Panc1 (cell line): Measurements from ENCODE around the gene ASIC1. TPM values are rescaled to one million over a fixed set of nuclear protein-coding genes. Genes with fewer than 3 reads are reported as not detected.

ENCODE experiments used
- ATAC-seq: fragments of 200-7000 bp; cut with Tn5 transposase; 2 replicates; pipeline ENCODE4 v1.9.1; 2020; ENCODE audit warnings: mild to moderate bottlenecking, moderate library complexity
- BruUV-seq: library from RNA; stranded (reverse); fragments of 400-500 nt; replicated peaks from 2 replicates; lab custom pipeline; 2021; lab: Mats Ljungman, UMichigan
- CTCF ChIA-PET: fragments of 300-600 bp; sonication (Branson Sonifier 250); formaldehyde crosslinking; loops from one replicate; lab custom pipeline; 2022; ENCODE audit warnings: antibody characterized with exemption; lab: Charles Lee
- POLR2A ChIA-PET: fragments of 300-600 bp; sonication (Branson Sonifier 250); formaldehyde crosslinking; loops from one replicate; lab custom pipeline; 2022; ENCODE audit warnings: antibody characterized with exemption; lab: Charles Lee
- DNase-seq: peaks from one replicate; pipeline ENCODE4 v3.0.0-alpha.2; 2010; ENCODE audit warnings: low read depth, low spot score
- H3K27ac ChIP-seq: 2 replicates; pipeline ENCODE4 v1.5.1; 2011; ENCODE audit warnings: mild to moderate bottlenecking, low read length, inconsistent platforms
- H3K27me3 ChIP-seq: fragments of 200-500 bp; sonication (Bioruptor generic); 2 replicates; pipeline ENCODE4 v1.6.0; 2014; ENCODE audit warnings: low read length, inconsistent platforms; ENCODE audit not compliant: control insufficient read depth, insufficient read depth
- H3K36me3 ChIP-seq: fragments of 200-500 bp; sonication (Bioruptor generic); 2 replicates; pipeline ENCODE4 v1.5.1; 2014; ENCODE audit warnings: inconsistent platforms, mild to moderate bottlenecking, low read length, moderate library complexity; ENCODE audit not compliant: control insufficient read depth, insufficient read depth
- H3K4me1 ChIP-seq: 2 replicates; pipeline ENCODE4 v1.5.1; 2011; ENCODE audit warnings: inconsistent platforms, mild to moderate bottlenecking, low read length, moderate library complexity; ENCODE audit not compliant: control insufficient read depth, insufficient read depth
- H3K4me3 ChIP-seq, 2 experiments: 2 replicates each; pipeline ENCODE4 v1.5.1; 2011 to 2012; ENCODE audit warnings: low read depth in 2 of 2, low read length in 2 of 2, mild to moderate bottlenecking in 2 of 2, inconsistent platforms in 1 of 2, moderate library complexity in 1 of 2
- H3K9me3 ChIP-seq: fragments of 200-500 bp; sonication (Bioruptor generic); 2 replicates; pipeline ENCODE4 v1.5.1; 2014; ENCODE audit warnings: low read depth, mild to moderate bottlenecking, inconsistent platforms, low read length, moderate library complexity; ENCODE audit not compliant: control insufficient read depth, insufficient read depth
- POLR2AphosphoS5 ChIP-seq: IDR thresholded peaks from 2 replicates; pipeline ENCODE4 v1.6.1; 2012; ENCODE audit warnings: mild to moderate bottlenecking, low read depth, low read length, moderate library complexity
- SIN3A ChIP-seq: IDR thresholded peaks from 2 replicates; pipeline ENCODE4 v1.6.1; 2012; ENCODE audit warnings: low read depth, mild to moderate bottlenecking, low read length, moderate library complexity, borderline replicate concordance; ENCODE audit not compliant: insufficient read depth
- TCF7L2 ChIP-seq: IDR thresholded peaks from 2 replicates; pipeline ENCODE4 v1.6.1; 2011; ENCODE audit warnings: mild to moderate bottlenecking, low read depth, low read length, inconsistent platforms
- in situ Hi-C: cut with HindIII; loops from 2 replicates; pipeline ENCODE4 v1.10.0; 2016; ENCODE audit warnings: low sequenced_read_pairs, low pct_unique_long_range_greater_than_20kb
- intact Hi-C: fragments of 100-400 bp; cut with micrococcal nuclease; formaldehyde crosslinking; loops from one replicate; pipeline ENCODE4 v1.10.0; 2022; ENCODE audit not compliant: unreplicated experiment
- total RNA-seq: library from RNA; stranded (reverse); gene quantifications from one replicate; pipeline ENCODE4 v1.2.1, GENCODE V29; 2021; ENCODE audit not compliant: unreplicated experiment
- TF ChIP-seq, protein P1 (sequence below): fragments of 450-650 bp; IDR thresholded peaks from 2 replicates; pipeline ENCODE4 v1.5.1; 2017; ENCODE audit warnings: mild to moderate bottlenecking
- TF ChIP-seq, protein P2 (sequence below), 2 experiments: IDR thresholded peaks; 2 replicates each; pipeline ENCODE4 v1.6.1; 2011 to 2012; ENCODE audit warnings: low read depth in 2 of 2, control low read depth in 1 of 2, low read length in 1 of 2, mild to moderate bottlenecking in 1 of 2, moderate library complexity in 1 of 2; ENCODE audit not compliant: insufficient read depth in 1 of 2

The ASIC1 gene
- total RNA-seq, 1 experiment from 2014 or later, result 13.5 TPM

DNA sequence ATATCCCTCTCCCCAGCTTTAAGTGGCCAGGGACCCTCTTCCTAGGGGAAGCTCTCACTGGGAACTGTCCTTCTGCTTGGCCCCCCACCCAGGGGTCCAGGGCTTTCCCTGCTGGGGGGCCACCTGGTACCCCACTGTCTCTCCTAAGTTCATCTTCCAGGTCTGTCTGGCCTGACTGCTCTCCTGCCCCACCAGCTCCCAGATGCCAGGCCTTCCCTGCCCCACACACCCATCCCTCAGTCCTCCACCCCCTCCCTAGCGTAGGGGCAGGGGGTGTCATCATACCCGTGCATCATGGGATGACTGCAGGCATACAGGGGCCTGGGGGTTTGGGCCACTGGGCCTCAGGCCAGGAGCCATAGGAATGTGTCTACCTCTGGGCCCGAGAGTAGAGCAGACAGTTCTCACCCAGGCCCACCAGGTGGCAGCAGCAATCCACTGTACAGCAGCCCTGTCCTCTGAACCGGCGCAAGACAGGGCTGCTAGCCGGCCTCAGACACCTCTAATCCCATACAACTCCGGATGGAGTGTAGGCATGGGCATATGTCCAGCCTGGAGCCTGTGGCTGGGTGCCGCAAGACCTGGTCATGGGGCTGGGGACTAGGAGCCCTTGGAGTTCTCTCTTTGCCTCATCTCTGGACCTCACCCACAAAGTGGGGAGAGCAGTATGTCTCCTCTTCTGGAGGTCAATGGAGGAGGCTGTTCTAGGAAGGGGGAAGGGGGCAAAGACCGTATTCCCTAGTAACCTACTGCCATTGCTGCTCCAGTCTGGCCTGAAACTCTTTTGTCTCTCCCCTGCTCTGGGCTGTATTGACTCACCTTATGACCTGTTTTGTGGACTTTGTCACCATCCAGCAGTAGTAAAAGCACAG, 17.8 kb downstream of the ASIC1 start:
- in situ Hi-C loops (no loop called here), intact Hi-C loops (loop anchor here (1.0 kb wide), 1 partner anchor 100 kb away; no protein-coding TSS in a partner anchor)
- no peaks in the 10 kb centered on the region for H3K36me3 ChIP-seq
- no peak overlapping the region for H3K27ac ChIP-seq
- no peaks in the 10 kb centered on the region for H3K9me3 ChIP-seq
- 0 out of 2 replicates have a peak, but pooled peaks cover 3% of the 10 kb centered on the region for H3K4me1 ChIP-seq
- no peaks in the 10 kb centered on the region for H3K27me3 ChIP-seq
- TF ChIP-seq POLR2AphosphoS5 (no peak), SIN3A (no peak), TCF7L2 (no peak)
- TF ChIP-seq, protein P1, sequence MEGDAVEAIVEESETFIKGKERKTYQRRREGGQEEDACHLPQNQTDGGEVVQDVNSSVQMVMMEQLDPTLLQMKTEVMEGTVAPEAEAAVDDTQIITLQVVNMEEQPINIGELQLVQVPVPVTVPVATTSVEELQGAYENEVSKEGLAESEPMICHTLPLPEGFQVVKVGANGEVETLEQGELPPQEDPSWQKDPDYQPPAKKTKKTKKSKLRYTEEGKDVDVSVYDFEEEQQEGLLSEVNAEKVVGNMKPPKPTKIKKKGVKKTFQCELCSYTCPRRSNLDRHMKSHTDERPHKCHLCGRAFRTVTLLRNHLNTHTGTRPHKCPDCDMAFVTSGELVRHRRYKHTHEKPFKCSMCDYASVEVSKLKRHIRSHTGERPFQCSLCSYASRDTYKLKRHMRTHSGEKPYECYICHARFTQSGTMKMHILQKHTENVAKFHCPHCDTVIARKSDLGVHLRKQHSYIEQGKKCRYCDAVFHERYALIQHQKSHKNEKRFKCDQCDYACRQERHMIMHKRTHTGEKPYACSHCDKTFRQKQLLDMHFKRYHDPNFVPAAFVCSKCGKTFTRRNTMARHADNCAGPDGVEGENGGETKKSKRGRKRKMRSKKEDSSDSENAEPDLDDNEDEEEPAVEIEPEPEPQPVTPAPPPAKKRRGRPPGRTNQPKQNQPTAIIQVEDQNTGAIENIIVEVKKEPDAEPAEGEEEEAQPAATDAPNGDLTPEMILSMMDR, result peak; percentile 95
- TF ChIP-seq, protein P2, sequence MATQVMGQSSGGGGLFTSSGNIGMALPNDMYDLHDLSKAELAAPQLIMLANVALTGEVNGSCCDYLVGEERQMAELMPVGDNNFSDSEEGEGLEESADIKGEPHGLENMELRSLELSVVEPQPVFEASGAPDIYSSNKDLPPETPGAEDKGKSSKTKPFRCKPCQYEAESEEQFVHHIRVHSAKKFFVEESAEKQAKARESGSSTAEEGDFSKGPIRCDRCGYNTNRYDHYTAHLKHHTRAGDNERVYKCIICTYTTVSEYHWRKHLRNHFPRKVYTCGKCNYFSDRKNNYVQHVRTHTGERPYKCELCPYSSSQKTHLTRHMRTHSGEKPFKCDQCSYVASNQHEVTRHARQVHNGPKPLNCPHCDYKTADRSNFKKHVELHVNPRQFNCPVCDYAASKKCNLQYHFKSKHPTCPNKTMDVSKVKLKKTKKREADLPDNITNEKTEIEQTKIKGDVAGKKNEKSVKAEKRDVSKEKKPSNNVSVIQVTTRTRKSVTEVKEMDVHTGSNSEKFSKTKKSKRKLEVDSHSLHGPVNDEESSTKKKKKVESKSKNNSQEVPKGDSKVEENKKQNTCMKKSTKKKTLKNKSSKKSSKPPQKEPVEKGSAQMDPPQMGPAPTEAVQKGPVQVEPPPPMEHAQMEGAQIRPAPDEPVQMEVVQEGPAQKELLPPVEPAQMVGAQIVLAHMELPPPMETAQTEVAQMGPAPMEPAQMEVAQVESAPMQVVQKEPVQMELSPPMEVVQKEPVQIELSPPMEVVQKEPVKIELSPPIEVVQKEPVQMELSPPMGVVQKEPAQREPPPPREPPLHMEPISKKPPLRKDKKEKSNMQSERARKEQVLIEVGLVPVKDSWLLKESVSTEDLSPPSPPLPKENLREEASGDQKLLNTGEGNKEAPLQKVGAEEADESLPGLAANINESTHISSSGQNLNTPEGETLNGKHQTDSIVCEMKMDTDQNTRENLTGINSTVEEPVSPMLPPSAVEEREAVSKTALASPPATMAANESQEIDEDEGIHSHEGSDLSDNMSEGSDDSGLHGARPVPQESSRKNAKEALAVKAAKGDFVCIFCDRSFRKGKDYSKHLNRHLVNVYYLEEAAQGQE (IDR thresholded peaks at IDR 0.05; ENCODE audit: insufficient read depth in 1 of 2, low read depth in 2 of 2, low read length in 1 of 2), result no peak; a peak in 1 of 4 replicates
- no peak overlapping the region for H3K4me3 ChIP-seq
- BruUV-seq, result no TSS peak
- ATAC-seq, result peak; percentile 93
- CTCF ChIA-PET, result interaction anchor here (0.6 to 1.2 kb wide), 4 partner anchors 10 to 234 kb away, joined by 3 to 8 read pairs (median 4); partner anchors contain the start of gene SMARCD1
- POLR2A ChIA-PET, result no interaction called here
- no peak for DNase-seq

DNA sequence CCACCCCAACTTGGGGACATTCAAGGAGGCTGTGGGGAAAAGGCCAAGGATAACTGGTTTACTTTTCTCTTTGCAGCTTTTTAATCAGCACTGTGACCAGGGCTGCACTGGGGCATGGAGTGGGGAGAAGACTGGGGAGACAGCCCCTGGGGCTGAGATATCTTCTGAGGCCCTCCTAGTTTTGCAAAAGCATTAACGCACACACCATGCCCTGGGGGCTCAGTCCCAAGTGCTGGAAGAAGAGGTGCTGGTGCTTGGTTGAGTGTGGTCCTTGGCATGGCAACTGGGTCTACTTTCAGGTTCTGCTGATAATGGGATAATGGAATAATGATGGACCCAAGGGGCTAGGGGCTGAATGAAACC, 18.4 kb downstream of the ASIC1 start:
- Histone ChIP-seq H3K9me3 (no peaks in the 10 kb centered on the region), H3K36me3 (no peaks in the 10 kb centered on the region), H3K4me1 (0 out of 2 replicates have a peak, but pooled peaks cover under 1% of the 10 kb centered on the region), H3K27ac (no peak overlapping the region), H3K4me3 (no peak overlapping the region), H3K27me3 (no peaks in the 10 kb centered on the region)
- in situ Hi-C loops, result no loop called here
- ATAC-seq (no peak), DNase-seq (no peak)
- POLR2A ChIA-PET, result no interaction called here
- intact Hi-C loops, result loop anchor here (1.0 kb wide), 1 partner anchor 100 kb away; no protein-coding TSS in a partner anchor
- TF ChIP-seq POLR2AphosphoS5 (no peak), SIN3A (no peak), TCF7L2 (no peak)
- TF ChIP-seq, protein P2 (IDR thresholded peaks at IDR 0.05; ENCODE audit: insufficient read depth in 1 of 2, low read depth in 2 of 2, low read length in 1 of 2), result no peak
- TF ChIP-seq, protein P1, result no peak
- CTCF ChIA-PET, result interaction anchor here (0.7 to 1.2 kb wide), 2 partner anchors 10 to 110 kb away, joined by 3 to 5 read pairs; no protein-coding TSS in a partner anchor
- BruUV-seq, result no TSS peak
